VCaP (cell line): ENCODE results near the gene DCDC2C.

Source experiments
- H3K27ac ChIP-seq: fragments of 450-650 bp; 2 replicates; pipeline ENCODE4 v1.5.1; 2017
- TF ChIP-seq, protein P1 (sequence below): fragments of 450-650 bp; conservative IDR thresholded peaks from 2 replicates; pipeline ENCODE4 v1.5.1; 2017; ENCODE audit warnings: mild to moderate bottlenecking, moderate library complexity

DCDC2C gene

DNA sequence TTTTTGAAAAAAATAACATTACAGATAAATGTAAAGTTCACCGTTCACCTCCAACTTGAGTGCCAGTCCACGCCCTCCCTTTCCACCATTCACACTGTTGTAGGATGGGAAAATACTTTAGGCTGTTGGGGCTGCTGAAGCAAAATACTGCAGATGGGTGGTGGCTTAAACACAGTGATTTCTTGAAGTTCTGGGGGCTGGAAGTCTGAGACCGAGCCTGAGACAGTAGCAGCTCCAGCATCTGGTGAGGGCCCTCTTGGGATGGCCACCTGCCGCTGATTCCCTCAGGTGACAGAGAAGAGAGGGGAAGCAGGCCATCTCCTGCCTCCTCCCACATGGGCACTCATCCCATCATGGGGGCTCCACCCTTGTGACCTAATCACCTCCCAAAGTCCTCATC is 27.7 kb upstream of the DCDC2C start:
- TF ChIP-seq, protein P1, sequence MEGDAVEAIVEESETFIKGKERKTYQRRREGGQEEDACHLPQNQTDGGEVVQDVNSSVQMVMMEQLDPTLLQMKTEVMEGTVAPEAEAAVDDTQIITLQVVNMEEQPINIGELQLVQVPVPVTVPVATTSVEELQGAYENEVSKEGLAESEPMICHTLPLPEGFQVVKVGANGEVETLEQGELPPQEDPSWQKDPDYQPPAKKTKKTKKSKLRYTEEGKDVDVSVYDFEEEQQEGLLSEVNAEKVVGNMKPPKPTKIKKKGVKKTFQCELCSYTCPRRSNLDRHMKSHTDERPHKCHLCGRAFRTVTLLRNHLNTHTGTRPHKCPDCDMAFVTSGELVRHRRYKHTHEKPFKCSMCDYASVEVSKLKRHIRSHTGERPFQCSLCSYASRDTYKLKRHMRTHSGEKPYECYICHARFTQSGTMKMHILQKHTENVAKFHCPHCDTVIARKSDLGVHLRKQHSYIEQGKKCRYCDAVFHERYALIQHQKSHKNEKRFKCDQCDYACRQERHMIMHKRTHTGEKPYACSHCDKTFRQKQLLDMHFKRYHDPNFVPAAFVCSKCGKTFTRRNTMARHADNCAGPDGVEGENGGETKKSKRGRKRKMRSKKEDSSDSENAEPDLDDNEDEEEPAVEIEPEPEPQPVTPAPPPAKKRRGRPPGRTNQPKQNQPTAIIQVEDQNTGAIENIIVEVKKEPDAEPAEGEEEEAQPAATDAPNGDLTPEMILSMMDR = no peak
- no peak overlapping the region for H3K27ac ChIP-seq

DNA sequence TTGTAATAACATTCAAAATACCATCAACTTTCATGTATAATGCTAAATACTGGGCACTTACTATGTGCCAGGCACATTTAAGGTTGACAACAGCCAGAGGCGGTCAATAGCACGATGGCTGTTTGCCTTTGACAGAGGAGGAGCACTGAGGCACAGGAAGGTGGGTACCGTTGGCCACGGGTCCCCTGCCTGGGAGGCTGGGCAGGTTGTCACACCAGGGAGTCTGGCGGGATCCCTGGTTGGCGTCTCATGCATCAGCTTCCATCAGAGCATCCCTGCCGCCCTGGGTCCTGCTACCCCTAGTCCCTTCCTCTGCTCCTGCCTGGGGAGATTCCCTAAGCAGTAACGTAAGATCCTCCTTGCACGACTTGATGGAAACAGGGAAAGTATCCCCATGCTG is 25.9 kb upstream of the DCDC2C start:
- no peak overlapping the region for H3K27ac ChIP-seq
- TF ChIP-seq, protein P1 = no peak

DNA sequence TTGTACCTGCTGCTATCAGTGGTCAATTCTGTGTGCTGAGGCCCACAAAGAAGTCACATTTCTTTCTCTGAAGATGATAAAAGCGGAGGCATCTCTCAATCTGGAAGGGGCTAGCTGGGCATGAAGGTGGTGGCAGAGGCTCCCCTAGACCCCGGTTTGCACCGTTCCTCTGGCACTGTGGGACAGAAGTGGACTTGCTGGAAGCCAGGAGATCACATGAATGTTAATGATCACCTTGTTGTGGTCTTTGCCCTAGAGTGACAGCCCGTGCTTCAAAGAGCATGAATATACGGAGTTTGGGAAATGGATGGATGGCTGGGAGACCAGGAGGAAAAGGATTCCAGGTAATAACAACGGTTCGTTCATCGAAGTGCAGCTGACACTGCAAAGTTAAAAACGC is 25.2 kb upstream of the DCDC2C start:
- TF ChIP-seq, protein P1 = no peak

DNA sequence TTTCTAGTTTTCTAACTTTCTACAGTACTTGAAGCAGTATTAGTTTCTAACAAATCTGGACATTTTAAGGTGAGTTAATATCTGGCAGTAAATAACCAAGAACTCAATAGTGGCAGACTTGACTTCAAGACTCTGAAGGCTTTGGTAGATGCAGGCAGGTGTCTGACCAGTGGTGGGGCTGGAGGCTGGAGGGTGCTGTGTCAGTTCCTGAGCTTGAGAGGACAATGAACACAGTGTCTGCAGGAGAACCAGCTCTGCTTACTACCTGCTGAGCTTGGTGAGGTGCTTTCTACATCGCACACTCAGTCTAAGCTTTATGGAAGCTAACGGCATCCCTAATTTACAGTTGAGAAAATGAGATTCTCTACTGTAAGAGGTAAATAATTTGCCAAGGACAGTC is 24.2 kb upstream of the DCDC2C start:
- TF ChIP-seq, protein P1 = no peak
- H3K27ac ChIP-seq = no peak overlapping the region

More for the DNA sequence above, 25.2 kb upstream of the DCDC2C start:
- H3K27ac ChIP-seq = no peak overlapping the region

DNA sequence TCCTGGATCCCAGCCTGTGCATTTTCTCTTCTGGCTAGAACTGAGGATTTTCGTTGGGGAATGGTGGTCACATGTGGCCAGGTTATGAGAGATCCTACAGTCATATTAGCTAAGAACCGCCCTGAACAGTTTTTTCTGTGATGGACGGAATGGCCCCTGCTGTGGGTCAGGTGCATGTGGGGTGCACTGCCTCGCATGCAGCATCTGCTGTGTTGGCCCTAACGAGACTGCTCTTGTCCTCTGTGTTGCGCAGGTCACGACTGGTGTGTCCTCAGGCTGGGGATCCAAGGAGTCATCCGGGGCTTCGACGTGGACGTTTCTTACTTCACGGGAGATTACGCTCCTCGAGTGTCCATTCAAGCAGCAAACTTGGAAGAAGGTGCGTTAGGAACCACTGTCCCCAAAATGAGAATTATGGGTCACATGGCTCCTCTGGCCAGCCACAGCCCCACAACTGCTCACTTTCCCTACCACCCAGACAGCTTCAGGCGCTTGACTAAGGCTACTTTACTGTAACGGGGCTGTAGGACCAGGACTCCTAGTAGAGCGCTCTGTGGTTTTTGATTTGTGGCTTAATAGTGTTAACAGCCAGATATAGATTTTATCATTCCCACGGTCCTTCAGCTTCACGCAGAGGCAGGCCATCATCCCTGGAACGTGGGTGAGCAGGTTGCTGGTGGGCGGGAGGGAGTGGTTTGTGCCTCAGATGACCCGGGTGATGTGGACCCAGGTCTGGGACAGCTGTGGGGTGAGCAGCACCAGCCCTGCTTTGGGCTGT is 23.6 kb upstream of the DCDC2C start:
- no peak overlapping the region for H3K27ac ChIP-seq
- TF ChIP-seq, protein P1 = no peak

DNA sequence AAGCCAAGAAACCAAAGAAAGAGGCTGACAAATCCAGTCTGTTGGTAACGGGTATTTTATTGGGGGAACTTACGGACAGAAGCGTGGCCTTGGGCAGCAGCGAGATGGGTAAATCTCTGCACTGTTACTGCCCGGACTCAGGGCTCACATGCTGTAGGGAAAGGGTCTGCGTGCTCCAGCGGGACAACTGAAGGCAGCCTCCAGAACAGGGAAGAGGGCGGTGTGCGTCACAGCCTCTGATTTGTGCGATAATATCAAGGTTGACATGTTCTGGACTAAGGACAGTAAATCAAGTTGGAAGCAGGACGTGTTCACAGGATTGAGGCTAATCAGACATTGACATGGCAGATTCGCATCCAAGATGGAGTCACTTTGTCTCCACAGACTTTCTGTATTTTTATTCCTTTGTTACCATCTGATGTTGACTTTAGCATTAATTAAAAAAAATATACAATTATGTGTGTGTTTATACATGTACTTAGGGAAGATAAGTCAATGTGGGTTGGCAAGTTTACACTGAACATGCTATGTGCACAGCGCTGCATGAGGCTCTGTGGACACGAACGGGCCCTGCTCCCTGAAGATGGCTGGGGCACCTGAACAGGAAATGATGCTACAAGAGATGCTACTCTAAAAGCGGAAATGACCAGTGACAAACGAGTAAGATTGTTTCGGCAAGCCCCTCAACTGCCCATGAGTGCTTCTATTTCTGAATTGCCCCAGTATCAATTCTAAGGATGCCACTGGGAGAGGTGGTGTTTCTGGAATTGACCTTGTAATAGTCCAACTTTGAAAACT is 22.6 kb upstream of the DCDC2C start:
- no peak overlapping the region for H3K27ac ChIP-seq
- TF ChIP-seq, protein P1 = no peak

DNA sequence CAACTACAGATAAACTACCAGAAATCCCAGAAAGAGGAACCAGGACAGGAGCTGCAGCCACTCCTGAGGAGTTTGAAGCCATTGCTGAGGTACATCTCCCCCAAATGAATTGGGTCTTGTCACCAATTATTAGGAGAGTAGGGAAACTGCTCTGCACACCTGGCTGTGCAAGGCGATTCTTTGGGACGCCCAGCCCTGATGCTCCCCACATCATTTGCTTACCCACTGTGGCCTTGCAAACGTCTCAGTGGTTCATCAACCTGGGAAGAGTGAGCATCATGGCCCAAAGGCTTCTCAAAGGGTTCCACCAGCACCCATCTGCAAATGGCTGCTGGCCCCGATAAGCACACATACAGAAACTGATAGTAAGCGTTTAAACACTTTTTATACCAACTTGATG is 21.8 kb upstream of the DCDC2C start:
- H3K27ac ChIP-seq = no peak overlapping the region
- TF ChIP-seq, protein P1 = no peak
